Memory B cell (primary cell): ENCODE measurements around the gene CD72.

Experiments
- ATAC-seq: fragments of 150-1000 bp; cut with Tn5 transposase; 2 replicates; pipeline ENCODE4 v1.10.0; 2021; ENCODE audit warnings: low read depth, mild to moderate bottlenecking, moderate library complexity
- DNase-seq, 2 donors: peaks; one replicate each; pipeline ENCODE4 v3.0.0; 2022; ENCODE audit warnings: low spot score in 2 of 2
- H3K27ac Mint-ChIP-seq: one replicate; pipeline ENCODE4 v1.8.0; 2022; ENCODE audit warnings: mild to moderate bottlenecking, moderate library complexity, mixed read lengths
- H3K27me3 Mint-ChIP-seq: one replicate; pipeline ENCODE4 v1.8.0; 2022; ENCODE audit warnings: mixed read lengths
- H3K36me3 Mint-ChIP-seq: one replicate; pipeline ENCODE4 v1.8.0; 2022; ENCODE audit warnings: mild to moderate bottlenecking, mixed read lengths
- H3K4me1 Mint-ChIP-seq: one replicate; pipeline ENCODE4 v1.8.0; 2022; ENCODE audit warnings: mixed read lengths
- H3K4me3 Mint-ChIP-seq: one replicate; pipeline ENCODE4 v1.8.0; 2022; ENCODE audit warnings: mild to moderate bottlenecking, moderate library complexity, mixed read lengths
- H3K9me3 Mint-ChIP-seq: one replicate; pipeline ENCODE4 v1.8.0; 2022; ENCODE audit warnings: mixed read lengths

The CD72 gene

DNA sequence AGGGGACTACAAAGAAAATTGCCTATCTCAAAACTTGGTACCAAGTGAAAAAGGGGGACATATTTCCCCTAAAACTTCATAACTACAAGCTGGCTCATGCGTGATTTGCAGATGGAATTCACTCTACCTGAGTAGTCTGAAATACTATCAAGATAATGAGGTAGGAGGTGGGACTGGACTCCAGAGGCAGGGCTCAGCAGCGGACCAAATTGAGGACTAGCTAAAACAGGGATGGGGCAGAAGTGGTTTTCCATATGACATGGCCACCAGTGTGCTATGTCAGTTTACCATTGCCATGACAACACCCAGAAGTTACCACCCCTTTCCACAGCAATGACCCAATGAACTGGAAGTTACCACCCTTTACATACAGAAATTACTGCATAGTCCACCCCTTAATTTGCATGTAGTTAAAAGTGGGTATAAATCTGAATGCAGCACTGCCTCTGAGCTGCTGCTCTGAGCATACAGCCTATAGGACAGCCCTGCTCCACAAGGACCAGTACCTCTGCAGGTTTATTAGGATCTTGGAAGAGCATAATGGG lies 43.6 kb downstream of the CD72 start:
- Mint-ChIP-seq H3K27ac (peak overlapping the region; percentile 28), H3K36me3 (peaks cover 7% of the 10 kb centered on the region), H3K9me3 (peaks cover 4% of the 10 kb centered on the region), H3K27me3 (no peaks in the 10 kb centered on the region), H3K4me3 (no peak overlapping the region), H3K4me1 (peaks cover 10% of the 10 kb centered on the region)
- DNase-seq (no peak), ATAC-seq (no peak)

GRCh38 chr9:35570709-35571504 lies 47.3 kb downstream of the CD72 start:
- Mint-ChIP-seq H3K27me3 (no peaks in the 10 kb centered on the region), H3K36me3 (peaks cover 3% of the 10 kb centered on the region), H3K4me3 (no peak overlapping the region), H3K27ac (peak overlapping the region; percentile 93), H3K9me3 (no peaks in the 10 kb centered on the region), H3K4me1 (peaks cover 19% of the 10 kb centered on the region)
- ATAC-seq (peak; percentile 71), DNase-seq (no peak)

GRCh38 chr9:35569206-35569605 lies 49.0 kb downstream of the CD72 start:
- no peaks in the 10 kb centered on the region for H3K9me3 Mint-ChIP-seq
- peak; percentile 51 for ATAC-seq
- H3K36me3 Mint-ChIP-seq: peaks cover 5% of the 10 kb centered on the region
- no peak for DNase-seq
- peak overlapping the region; percentile 93 for H3K27ac Mint-ChIP-seq
- peak overlapping the region; percentile 57 for H3K4me3 Mint-ChIP-seq
- peaks cover 19% of the 10 kb centered on the region for H3K4me1 Mint-ChIP-seq
- no peaks in the 10 kb centered on the region for H3K27me3 Mint-ChIP-seq

GRCh38 chr9:35568196-35568595 lies 50.0 kb downstream of the CD72 start:
- no peaks in the 10 kb centered on the region for H3K9me3 Mint-ChIP-seq
- DNase-seq (no peak), ATAC-seq (no peak)
- H3K36me3 Mint-ChIP-seq: peaks cover 5% of the 10 kb centered on the region
- no peak overlapping the region for H3K27ac Mint-ChIP-seq
- no peak overlapping the region for H3K4me3 Mint-ChIP-seq
- no peaks in the 10 kb centered on the region for H3K27me3 Mint-ChIP-seq
- peaks cover 23% of the 10 kb centered on the region for H3K4me1 Mint-ChIP-seq

DNA sequence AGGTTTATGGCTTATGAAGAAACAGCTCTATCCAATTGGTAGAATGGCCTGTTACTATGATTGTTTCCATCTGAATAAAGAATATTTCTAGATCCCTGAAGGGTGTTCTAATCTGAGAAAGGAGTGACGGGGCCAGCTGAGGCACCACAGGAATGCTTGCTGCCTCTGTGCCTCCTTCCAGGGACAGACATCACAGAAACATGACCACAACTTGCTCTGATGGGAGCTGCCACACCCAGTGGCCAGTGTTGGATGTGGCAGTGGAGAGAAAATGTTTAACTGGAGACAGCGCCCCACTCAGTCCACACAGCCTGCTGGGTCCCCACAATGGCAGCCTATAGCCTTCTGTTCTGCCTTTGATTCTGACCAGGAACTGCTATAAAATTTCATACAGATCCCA lies 51.8 kb downstream of the CD72 start:
- DNase-seq (no peak), ATAC-seq (no peak)
- H3K27ac Mint-ChIP-seq: peak overlapping the region; percentile 13
- peaks cover 7% of the 10 kb centered on the region for H3K36me3 Mint-ChIP-seq
- no peaks in the 10 kb centered on the region for H3K9me3 Mint-ChIP-seq
- H3K4me1 Mint-ChIP-seq: peaks cover 23% of the 10 kb centered on the region
- no peaks in the 10 kb centered on the region for H3K27me3 Mint-ChIP-seq
- no peak overlapping the region for H3K4me3 Mint-ChIP-seq

DNA sequence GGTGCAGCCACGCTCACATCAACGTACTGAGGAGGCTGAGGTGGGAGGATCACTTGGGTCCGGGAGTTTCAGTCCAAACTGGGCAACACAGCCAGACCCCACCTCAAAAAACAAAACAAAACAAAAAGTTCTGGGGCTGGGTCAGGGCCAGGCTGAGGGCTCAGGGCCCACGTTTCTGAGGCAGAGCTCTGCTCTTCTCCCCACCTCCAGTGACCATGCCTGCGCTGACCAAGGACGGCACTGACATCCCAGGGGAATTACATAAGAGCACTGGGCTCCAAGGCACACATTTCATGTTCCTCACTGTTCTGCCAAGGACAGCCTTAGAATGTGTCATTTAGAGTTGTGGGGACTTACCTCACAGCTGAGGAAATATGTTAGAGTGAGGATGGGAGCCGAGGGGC lies 53.6 kb downstream of the CD72 start:
- no peak overlapping the region for H3K4me3 Mint-ChIP-seq
- ATAC-seq: no peak

DNA sequence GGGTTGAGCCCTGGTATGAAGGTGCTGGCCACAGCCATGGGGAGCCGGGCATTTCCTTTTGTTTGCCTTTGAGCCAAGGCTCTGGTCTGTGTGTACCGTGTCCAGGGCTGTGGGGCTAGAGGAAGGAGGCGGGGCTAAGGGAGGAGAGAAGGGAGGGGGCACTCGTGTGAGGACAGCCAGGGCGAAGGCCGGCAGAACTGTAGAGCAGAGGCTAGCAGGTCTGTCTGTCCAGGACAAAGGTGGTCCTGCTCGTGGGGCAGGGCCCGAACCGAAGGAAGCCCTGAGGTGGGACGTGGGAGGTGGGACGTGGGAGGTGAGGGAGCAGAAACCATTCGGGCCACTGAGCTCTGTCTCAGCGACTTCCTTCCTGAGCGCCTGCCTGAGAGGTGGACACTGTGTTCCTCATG lies 54.4 kb downstream of the CD72 start:
- H3K9me3 Mint-ChIP-seq: no peaks in the 10 kb centered on the region
- DNase-seq (no peak), ATAC-seq (no peak)
- H3K36me3 Mint-ChIP-seq: peaks cover 7% of the 10 kb centered on the region
- H3K4me3 Mint-ChIP-seq: no peak overlapping the region
- H3K27me3 Mint-ChIP-seq: no peaks in the 10 kb centered on the region
- H3K4me1 Mint-ChIP-seq: peaks cover 12% of the 10 kb centered on the region
- no peak overlapping the region for H3K27ac Mint-ChIP-seq

More for the DNA sequence above, 53.6 kb downstream of the CD72 start:
- Mint-ChIP-seq H3K36me3 (peaks cover 7% of the 10 kb centered on the region), H3K27me3 (no peaks in the 10 kb centered on the region), H3K9me3 (no peaks in the 10 kb centered on the region), H3K4me1 (peaks cover 17% of the 10 kb centered on the region), H3K27ac (no peak overlapping the region)
- no peak for DNase-seq

- no peak overlapping the region for H3K27ac Mint-ChIP-seq
- H3K36me3 Mint-ChIP-seq: peaks cover 7% of the 10 kb centered on the region
- H3K9me3 Mint-ChIP-seq: no peaks in the 10 kb centered on the region
- no peaks in the 10 kb centered on the region for H3K27me3 Mint-ChIP-seq
- no peak overlapping the region for H3K4me3 Mint-ChIP-seq
- H3K4me1 Mint-ChIP-seq: peaks cover 13% of the 10 kb centered on the region
- ATAC-seq (no peak), DNase-seq (no peak)
These were observed 55.1 kb downstream of the CD72 start for GRCh38 chr9:35562895-35563780.

DNA sequence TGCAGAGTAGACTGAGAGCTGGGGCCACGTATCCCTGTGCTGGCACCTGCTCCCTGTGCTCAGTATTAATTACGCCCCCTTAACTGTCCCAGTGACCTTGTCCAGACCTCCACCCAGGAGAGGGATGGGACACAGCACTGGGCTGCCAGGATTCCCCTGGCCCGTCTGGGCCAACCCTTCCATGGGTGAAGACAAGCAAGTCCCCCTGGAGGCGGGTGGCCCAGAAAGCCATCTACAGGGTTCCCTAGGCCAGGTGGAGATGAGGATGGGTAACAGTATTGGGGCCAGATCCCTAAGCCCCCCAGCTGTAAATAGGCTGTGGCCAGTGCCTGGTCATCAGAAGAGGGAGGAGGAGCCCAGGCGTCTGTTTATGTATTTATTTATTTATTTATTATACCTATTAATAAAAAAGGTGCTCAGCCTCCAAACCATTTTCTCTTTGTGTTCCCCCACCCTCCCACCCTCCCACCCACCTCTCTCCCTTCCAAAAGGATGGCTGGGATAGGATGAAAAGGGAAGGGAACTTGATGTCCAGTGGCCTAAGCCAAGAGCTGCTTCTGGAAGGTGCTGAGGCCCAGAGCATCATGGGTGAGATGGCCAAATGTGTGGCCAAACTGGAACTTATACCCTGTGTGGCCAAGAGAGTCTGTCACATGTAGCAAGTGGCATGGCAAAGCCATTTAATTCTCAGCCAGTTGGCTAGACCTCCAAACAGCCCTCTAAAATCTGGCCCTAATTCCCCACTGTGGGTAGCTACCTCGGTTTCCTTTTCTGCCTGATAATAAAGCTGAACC lies 56.5 kb downstream of the CD72 start:
- Mint-ChIP-seq H3K27ac (no peak overlapping the region), H3K27me3 (no peaks in the 10 kb centered on the region), H3K36me3 (peaks cover 7% of the 10 kb centered on the region), H3K9me3 (no peaks in the 10 kb centered on the region), H3K4me1 (peaks cover 13% of the 10 kb centered on the region), H3K4me3 (no peak overlapping the region)
- no peak for DNase-seq
- ATAC-seq: no peak

- Mint-ChIP-seq H3K27me3 (no peaks in the 10 kb centered on the region), H3K4me3 (no peak overlapping the region), H3K4me1 (peaks cover 13% of the 10 kb centered on the region), H3K36me3 (peaks cover 4% of the 10 kb centered on the region), H3K9me3 (no peaks in the 10 kb centered on the region), H3K27ac (no peak overlapping the region)
- ATAC-seq: no peak
- DNase-seq: no peak
These were observed 57.4 kb downstream of the CD72 start for GRCh38 chr9:35560625-35561337.
